NCI-H82 (cell line): ENCODE results near the gene AATF.
"Not testable (repeated sequence)": the region's sequence is repeated elsewhere in the genome, so short reads cannot be mapped to it uniquely, and the experiment has no call there.

Experiments
- DNase-seq: peaks from one replicate; lab custom pipeline; 2025; lab: John Stamatoyannopoulos, UW

Gene AATF

GRCh38 chr17:37047631-37048104, 98.9 kb downstream of the AATF start:
- peak; percentile 93 for DNase-seq

- no peak for DNase-seq
Measured at GRCh38 chr17:37048811-37049210, 100.1 kb downstream of the AATF start.

DNA sequence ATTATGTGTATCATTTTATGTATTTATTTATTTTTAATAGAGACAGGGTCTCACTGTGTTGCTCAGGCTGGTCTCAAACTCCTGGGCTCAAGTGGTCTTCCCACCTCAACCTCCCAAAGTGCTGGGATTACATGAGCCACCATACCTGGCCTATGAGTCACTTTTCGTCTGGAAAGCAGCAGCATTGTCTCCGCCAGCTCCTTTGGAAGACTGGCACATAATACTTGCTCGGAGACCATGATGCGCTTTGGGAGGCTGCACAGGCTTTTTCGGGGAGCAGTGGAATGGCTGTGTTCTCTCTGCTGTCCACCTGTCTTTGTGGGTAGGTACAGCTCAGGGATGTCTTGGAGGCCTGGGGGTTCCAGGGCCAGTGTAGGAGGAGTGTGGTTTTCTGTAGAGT, 102.2 kb downstream of the AATF start:
- DNase-seq = no peak

DNA sequence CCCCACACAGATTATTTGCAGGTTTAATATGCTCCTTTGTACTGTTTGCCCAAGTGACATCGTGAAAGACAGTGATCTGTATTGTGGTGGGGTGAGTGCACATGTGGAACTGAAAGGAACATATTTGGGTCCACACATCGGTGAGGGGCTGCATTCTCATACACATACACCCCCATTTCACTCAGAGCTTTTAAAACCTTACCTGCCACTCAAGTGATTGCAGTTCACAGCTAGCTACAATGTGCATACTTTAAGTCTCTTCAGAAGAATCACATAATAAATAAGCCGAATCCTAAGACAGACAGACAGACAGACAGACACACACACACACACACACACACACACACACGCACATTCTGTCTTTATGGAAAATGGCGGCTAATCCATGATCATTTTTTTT, 102.6 kb downstream of the AATF start:
- DNase-seq = no peak

- DNase-seq = no peak
Measured at GRCh38 chr17:37051833-37052232, 103.1 kb downstream of the AATF start.

DNA sequence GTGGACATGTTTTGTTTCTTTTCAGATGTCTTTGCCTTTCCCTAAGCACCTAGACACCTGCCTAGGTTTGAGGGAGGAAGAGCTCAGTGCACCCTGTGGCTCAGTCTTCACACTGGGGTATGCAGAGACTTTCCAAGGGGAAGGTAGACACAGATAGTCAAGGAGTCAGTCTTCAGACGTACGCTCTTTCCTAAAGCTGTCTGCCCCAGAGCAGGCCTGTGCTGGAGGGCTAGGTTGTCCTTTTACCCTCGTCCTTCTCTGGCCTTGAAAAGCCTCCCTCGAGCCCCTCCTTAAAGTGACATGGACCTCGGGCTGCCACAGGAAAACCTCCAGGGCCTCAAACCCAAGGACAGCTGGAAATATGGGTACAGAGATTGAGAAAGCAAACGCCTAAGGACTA, 103.7 kb downstream of the AATF start:
- no peak for DNase-seq

- no peak for DNase-seq
Measured at GRCh38 chr17:37054894-37055293, 106.1 kb downstream of the AATF start.

- no peak for DNase-seq
Measured at GRCh38 chr17:37056622-37057021, 107.9 kb downstream of the AATF start.

DNA sequence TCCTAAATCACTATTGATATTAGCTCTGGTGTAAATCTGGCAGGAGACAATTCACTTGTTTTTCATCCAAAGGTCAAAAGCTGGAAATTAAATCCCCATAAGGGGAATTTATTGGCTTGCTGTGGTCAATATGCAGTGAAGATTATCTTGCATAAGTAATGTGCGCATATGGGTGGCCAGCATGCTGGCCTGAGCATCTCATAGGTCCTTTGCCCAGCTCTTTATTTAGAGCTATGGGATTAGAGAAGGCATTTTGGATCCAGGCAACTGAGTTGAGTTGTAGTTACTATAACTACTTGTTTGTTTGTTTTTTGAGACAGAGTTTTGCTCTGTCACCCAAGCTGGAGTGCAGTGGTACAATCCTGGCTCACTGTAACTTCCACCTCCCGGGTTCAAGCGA, 110.7 kb downstream of the AATF start:
- no peak for DNase-seq

DNA sequence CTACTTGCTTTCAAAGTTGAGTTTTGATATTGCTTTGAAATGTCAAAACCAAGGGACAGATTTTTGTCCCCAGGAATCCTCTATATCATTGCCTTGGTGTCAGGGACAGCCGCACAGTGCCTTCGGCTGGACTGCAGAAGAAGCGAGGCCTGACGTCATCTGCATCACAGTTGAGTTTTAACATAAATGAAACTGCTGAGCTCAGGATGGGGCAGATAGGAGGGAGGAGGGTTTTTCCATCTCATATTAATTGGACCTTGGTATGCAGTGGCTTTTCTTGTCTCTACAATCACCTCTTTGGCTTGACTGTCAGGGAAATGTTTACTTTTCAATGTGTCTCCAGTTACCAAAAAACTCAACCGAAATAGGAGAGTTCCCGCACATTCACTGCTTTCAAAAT, 111.3 kb downstream of the AATF start:
- DNase-seq = no peak

- DNase-seq = no peak
Measured at GRCh38 chr17:37060928-37061327, 112.2 kb downstream of the AATF start.

GRCh38 chr17:37062021-37062420, 113.3 kb downstream of the AATF start:
- DNase-seq = peak; percentile 97

GRCh38 chr17:37064206-37064605, 115.5 kb downstream of the AATF start:
- DNase-seq = peak; percentile 58

- DNase-seq = no peak
Measured at GRCh38 chr17:37064956-37065355, 116.2 kb downstream of the AATF start.

DNA sequence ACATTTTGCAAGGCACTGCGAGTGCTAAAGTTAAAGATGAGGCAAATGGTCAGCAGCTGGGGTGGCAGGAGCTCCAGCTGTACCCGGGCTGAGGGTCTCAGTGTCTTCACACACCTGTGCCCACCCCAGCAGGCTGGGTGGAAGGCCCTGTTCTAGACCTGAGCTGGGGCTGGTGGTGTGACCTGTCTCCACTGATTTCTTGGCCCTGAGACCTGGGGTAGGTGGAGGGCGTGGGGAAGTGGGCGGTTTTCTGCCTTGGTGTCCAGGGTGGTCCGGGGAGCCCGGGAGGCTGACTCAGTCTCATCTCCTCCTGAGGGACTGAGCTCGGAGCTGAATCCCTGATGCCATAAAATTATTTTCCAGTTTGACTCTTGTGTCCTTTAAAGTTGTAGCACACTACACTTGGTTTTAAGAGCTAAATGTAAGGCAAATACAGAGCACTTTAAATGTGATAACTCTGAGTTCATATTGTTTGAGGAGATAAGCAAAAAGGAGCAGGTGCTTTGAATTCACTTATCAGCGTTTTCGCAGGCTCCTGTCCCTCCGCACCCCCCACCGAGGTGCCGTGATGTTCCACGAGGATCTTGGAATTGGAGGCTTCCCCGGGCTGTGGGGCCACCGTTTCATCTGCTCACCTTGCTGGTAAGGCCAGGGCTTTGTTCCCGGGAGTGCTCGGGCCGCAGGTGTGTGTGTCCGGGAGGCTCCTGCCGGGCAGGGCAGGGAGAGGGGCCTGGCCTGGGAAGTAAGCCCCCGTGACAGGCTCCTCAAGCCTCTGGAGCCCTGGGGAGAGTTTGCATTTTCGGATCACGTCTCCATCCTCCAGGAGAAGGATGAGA, 117.0 kb downstream of the AATF start:
- no peak for DNase-seq

DNA sequence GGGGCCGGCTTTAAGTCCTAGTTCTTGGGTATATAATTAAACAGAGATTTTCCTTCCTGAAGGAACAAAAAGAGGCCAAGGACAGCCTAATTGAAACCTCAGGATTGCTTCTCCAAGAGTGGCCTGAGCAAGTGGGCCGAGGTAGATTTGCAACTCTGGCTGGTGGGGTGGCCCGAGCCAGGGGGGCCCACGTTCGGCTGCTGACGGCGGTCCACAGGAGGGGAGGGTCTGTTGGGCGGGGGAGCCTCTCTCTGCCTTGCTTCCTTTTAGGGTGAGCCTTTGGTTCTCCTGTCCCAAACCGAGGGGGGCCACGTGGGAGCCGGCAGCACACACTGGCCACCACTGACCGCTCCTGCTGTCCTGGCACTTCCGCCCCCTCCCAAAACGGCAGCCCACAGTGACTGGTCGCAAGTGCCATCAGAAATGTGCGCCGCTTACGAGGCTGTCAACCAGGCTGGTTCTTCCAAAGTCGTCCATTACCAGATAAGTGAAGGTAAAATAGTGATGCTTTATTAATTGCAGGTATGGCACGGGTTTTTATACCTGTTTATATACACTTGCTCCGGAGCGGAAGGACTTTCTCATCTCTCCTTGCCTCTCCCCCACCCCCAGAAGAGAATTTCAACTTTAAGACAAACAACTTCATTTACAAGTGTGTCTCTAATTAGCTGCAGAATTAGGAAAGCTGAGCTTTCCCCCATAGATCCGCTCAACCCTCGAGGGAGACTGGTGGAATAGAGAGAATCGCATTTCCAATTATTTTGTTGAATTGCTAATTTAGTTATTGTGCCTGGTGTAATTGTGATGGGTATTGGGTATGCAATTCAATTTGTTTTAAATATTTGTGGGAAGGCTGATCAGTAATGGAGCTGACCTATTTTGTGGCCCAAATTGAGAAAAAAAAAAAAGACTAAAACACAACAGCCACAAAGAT, 117.8 kb downstream of the AATF start:
- no peak for DNase-seq

DNA sequence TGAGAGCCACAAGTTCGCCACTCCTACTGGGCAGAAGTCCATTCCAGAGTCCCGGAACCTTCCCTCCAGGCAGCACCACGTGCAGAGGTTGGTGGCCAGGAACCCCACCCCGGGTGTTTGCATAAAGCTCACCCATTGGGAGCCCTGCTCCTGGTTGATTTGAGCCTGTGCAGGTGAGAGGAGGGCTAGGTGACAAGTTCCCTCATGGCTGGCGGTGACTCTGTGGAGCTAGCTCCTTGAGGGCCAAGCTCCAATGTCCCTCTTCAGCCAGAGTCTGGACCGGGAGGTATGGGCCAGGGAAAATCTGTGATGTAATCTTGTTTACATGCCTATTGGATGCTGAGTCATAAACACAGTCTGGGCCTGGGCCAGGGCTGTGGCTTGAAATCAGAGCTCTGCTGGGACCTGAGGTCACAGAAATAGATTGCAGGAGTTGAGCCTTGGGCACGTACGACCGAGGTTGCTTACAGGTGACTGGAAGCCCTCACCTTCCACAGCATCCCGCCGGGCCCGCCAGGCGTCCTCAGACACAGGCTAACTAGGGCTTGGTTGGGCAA, 118.9 kb downstream of the AATF start:
- peak; percentile 62 for DNase-seq

GRCh38 chr17:37068266-37068665, 119.5 kb downstream of the AATF start:
- DNase-seq = no peak

GRCh38 chr17:37069087-37069486, 120.3 kb downstream of the AATF start:
- no peak for DNase-seq

- not testable (repeated sequence) for DNase-seq
Measured at GRCh38 chr17:37073464-37073863, 124.7 kb downstream of the AATF start.

DNA sequence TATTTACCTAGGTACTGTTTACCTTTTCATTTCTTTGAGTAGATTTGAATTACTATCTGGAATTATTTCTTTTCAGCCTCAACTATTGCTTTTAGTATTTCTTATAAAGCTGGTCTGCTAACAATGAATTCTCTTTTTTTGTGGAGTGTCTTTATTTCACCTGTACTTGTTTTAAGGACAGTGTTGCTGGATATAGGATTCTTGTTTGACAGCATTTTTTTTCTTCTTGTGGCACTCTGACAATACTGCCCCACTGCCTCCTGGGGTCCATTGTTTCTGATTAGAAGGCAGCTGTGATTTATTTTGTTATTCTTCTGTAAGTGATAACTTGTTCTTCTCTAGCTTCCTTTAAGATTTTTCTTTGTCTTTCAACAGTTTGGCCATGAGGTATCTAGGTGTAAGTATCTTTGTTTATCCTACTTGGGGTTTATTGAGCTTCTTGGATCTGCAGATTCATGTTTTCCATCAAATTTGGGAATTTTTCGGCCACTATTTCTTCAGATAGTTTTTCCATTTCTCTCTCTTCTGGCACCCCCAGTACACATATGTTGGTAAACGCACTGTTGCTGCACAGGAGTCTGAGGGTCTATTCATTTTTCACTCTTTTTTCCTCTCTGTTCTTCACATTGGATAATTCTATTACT, 130.4 kb downstream of the AATF start:
- no peak for DNase-seq

DNA sequence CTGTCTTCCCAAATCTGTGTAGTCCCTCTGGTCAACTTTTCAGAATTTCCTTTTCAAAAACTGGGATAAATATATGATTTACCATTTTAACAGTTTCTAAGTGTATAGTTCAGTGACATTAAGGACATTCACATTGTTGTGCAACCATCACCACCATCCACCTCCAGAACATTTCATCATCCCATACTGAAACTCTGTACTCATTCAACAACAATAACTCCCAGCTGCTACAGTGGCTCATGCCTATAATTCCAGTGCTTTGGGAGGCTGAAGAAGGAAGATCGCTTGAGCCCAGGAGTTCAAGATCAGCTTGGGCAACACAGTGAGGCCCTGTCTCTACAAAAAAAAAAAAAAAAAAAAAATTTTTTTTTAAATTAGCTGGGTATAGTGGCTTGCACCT, 131.0 kb downstream of the AATF start:
- DNase-seq = no peak
